GM12892 (cell line): ENCODE data around the gene BACE2.

ENCODE experiments used
- POLR2A ChIP-seq: IDR thresholded peaks from 2 replicates; pipeline ENCODE4 v1.6.1; 2011; ENCODE audit warnings: low read depth, low read length, control low read depth
- POLR2AphosphoS5 ChIP-seq: IDR thresholded peaks from 2 replicates; pipeline ENCODE4 v1.6.1; 2011; ENCODE audit warnings: low read depth, low read length, control low read depth
- TAF1 ChIP-seq: IDR thresholded peaks from 2 replicates; pipeline ENCODE4 v1.6.1; 2011; ENCODE audit warnings: low read depth, mild to moderate bottlenecking, control low read depth, low read length, borderline replicate concordance

- TF ChIP-seq POLR2A (no peak), POLR2AphosphoS5 (no peak), TAF1 (no peak)
Measured at GRCh38 chr21:41236352-41236973, 68.5 kb downstream of the BACE2 start.
